GM12891 (cell line): ENCODE data around the gene PPA2.

Experiments
- POLR2A ChIP-seq: IDR thresholded peaks from 2 replicates; pipeline ENCODE4 v1.6.1; 2011; ENCODE audit warnings: low read depth, low read length, control low read depth
- POLR2AphosphoS5 ChIP-seq: IDR thresholded peaks from 2 replicates; pipeline ENCODE4 v1.6.1; 2011; ENCODE audit warnings: low read depth, low read length, control low read depth
- SPI1 ChIP-seq: IDR thresholded peaks from 2 replicates; pipeline ENCODE4 v1.6.1; 2011; ENCODE audit warnings: low read depth, low read length, control low read depth
- TAF1 ChIP-seq: IDR thresholded peaks from 2 replicates; pipeline ENCODE4 v1.6.1; 2011; ENCODE audit warnings: low read depth, low read length, control low read depth

- TF ChIP-seq POLR2A (no peak), SPI1 (no peak), POLR2AphosphoS5 (no peak), TAF1 (no peak)
These were observed 41.4 kb downstream of the PPA2 start for GRCh38 chr4:105432438-105432837.
